Cerebellar nuclear complex (tissue), 1 donor: Measurements from ENCODE around the gene ARPC2.

Experiments used
- DNase-seq, 2 experiments: peaks; one replicate each; lab custom pipeline; 2025; lab: John Stamatoyannopoulos, UW

ARPC2 gene

DNA sequence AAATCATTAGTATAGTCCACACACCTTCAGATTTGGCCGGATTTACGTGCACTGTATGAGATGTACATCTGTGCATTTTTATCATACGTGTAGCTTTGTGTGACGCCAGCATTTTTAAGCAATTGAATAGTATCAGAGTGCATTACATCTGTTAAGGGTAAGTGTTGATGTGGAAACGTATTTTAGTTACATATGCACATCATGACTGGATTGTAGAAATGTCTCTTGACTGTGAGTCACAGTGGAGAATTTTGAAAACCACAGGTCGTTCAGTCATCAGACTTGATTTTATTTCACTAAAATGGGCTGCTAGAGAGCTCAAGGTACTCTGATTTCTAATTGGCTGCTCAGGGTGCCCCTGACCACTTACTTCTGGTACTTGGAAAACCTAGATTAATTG lies 38.5 kb downstream of the ARPC2 start:
- no peak for DNase-seq

DNA sequence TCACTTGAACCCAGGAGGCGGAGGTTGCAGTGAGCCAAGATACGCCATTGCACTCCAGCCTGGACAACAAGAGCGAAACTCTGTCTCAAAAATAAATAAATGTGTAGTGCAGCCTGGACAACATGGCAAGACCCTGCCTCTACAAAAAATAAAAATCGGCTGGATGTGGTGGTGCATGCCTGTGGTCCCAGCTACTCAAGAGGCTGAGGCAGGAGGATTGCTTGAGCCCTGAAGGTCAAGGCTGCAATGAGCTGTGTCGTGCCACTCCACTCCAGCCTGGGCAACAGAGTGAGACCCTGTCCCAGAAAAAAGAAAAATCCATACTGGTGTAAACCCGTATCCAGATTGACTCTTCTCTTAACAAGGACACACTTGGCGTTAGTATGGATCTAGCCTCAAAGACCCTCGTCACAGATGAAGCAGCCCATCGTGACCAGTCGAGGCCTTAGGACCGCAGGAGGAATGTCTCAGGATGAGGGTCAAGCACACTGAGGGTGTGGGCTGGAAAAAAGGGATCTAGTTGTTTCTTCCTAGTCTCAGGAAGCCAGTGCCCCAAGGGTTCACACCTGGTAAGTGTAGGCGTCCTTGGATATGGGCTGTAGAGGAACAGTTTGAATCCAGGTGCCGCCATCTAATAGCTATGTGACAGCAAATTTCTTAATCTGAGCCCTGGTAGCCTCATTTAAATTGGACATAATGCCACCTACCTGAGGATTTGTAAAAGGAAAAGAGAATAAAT lies 39.8 kb downstream of the ARPC2 start:
- DNase-seq, result no peak

DNA sequence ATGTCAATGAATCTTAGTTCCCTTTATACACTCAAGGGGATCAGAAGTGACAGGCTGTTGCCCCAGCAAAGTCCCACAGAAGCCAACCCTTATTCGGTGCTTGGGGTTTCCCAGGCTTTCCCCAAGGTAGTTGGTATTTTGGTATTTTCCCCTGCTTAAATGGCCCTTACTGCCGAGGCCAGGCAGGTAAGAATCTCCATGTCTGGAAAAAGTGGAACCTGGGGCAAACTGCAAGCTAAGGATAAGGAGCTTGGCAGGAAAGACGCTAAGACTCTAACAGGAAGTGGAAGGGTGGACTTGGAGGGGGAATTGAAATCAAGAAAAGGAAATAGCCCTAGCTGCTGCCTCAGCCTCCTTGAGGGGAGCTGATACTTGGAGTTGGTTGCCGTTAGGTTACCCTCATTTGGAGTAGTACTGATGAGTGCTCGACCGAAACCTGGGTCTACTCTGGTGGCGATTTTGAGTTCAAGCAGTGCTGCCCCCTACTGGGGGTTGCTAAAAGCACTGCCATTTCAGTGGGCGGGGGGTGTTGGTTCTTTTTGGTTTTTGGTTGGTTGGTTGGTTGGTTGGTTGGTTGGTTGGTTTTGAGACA lies 40.5 kb downstream of the ARPC2 start:
- no peak for DNase-seq

DNA sequence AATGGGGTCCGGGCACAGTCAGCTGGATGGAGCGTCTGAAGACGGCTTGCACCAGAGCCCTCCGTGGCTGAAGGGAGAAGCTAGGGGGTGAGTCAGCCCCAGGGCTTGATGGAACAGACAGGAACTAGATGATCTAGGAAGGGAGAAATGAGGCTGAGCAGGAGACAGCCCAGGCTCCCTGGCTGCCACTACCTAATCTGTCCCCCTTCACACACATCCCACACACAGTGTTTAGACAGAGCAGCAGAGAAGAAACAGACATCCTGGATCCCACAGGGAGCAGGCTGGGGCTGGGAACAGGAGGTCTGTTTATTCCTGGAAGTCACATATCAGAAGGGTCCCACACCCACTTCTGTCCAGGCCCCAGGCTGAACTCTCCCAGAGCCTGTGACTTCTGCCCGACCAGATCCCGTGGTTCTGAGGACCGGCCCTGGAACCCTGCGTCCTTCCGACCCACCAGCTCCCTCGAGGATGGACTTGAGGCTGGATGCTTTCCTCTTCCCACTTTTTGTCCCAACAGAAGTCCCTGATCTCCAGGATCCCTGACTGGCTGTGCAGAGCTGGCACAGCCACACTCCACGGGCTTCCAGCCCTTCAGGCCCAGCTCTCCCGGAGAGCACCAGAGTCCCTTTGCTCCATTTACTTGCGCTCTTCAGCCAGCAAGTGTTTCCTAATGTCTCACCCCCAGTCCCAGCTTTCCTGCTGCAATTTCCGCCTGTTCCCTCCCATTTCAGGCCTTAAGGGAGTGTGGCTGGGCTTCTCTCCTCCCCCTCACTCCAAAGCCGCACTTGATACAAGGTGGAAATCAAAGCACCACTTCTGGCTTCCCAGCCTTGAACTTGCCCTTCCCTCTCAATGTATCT lies 42.3 kb downstream of the ARPC2 start:
- no peak for DNase-seq

DNA sequence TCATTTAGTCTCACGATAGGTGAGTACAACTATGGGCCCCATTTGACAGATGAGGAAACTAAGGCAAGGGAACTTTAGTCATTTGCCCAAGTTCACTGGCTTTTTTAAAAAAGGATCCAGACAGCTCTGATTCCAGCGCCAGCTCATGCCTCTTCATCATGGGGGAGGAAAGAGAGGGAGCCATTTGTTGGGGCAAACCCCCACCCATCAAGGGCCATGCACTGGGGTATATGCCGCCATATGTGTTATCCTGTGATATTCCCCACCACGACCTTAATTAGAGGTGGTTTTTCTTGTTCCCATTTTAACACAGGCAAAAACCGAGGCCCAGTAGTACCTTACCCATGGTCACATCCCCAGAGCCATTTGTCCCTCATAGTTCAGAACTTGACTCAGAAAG lies 43.2 kb downstream of the ARPC2 start:
- DNase-seq, result no peak

DNA sequence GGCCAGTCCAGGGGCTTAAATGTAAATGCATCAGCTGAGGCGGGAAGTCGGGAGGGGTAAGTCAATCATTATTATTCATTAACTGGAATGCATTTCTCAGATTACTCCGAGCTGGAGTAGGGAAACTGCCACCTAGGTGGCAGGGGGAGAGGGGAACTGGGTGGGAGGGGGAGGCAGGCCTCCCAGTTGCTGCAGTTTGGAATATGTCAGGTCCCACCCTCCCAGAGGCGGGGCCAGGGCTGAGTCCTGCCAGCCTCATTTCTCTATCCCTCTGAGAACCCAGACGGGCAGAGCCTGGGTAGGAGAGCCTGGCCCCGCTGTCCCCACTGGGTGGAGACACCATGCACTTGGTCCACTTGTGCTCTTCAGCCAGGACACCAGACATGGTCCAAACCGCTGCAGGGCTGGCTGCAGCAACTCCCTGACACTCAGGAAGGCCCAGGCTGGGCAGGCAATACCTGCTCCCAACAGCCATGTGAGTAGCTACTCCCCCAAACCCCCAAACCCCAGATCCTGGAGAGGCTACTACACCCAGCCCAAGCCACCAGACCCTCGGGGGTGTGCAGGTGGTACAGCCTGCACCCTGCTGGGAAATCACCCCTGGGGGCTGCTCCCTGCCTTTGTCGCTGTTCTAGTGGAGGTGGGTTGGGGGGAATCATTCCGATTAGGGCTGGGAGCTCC lies 43.9 kb downstream of the ARPC2 start, which contains the start of gene GPBAR1:
Gene GPBAR1 (plus strand): TSS at position 274 of the 681 bp plus-strand sequence. CDS start 1,710 bp downstream, outside the sequence.
- DNase-seq, result no peak

DNA sequence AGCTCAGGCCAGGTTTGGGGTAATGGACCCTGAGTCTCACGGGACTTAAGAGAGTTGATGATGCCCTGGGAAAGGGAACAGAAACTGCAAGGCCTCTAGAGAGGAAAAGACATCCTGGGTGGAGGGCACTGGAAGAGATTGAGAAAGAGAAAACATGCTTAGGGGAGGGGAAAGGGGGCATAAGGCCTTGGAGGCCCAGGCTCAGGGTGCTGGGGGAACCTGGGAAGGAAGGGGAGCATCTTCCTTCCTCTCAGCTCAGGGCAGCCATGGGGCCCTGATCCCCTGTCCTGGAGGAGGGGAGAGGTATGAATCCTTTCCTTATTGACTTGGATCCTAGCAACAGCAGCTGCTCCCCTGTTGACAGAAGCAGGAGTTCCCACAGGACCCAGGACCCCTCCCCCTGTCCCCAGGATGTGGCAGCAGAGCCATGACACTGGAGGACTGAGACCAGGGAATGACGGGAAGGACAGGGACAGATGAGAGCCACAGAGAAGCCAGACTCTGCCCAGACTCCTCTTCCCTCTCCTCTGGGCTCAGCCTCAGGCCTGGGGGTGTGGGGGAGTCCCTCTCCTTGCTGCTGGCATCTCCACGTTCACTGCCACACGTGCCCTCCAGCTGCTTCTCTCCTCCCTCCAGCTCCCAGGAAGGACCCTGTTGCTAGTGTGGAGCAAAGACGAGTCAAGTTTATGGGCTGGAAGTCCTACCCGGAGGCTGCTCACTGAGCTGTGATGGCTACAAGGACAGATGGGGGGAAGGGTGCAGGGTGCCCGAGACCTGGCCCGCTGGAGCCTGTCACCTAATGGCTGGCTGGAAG lies 44.6 kb downstream of the ARPC2 start:
- DNase-seq, result no peak

DNA sequence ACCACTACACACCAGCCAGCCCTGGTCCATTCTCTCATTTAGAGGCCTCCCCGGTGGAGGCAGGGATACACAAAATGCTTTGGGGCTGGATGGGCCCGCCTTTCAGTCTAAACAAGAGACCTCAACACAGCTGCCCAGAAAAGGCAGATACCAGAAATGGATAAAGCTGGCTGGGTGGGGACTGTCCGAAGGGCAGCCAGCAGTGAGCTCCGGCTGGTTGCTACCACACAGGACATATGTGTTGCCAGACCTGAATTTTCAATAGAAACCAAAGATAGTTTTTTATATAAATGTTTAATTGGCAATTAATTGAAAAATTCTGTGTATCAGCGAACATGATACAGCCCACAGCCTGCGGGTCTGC lies 45.2 kb downstream of the ARPC2 start:
- no peak for DNase-seq

DNA sequence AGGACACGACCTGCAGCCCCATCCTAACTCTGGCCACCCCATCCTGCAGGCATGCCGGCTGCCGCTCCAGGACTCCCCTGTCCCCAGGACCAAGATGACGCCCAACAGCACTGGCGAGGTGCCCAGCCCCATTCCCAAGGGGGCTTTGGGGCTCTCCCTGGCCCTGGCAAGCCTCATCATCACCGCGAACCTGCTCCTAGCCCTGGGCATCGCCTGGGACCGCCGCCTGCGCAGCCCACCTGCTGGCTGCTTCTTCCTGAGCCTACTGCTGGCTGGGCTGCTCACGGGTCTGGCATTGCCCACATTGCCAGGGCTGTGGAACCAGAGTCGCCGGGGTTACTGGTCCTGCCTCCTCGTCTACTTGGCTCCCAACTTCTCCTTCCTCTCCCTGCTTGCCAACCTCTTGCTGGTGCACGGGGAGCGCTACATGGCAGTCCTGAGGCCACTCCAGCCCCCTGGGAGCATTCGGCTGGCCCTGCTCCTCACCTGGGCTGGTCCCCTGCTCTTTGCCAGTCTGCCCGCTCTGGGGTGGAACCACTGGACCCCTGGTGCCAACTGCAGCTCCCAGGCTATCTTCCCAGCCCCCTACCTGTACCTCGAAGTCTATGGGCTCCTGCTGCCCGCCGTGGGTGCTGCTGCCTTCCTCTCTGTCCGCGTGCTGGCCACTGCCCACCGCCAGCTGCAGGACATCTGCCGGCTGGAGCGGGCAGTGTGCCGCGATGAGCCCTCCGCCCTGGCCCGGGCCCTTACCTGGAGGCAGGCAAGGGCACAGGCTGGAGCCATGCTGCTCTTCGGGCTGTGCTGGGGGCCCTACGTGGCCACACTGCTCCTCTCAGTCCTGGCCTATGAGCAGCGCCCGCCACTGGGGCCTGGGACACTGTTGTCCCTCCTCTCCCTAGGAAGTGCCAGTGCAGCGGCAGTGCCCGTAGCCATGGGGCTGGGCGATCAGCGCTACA lies 45.9 kb downstream of the ARPC2 start:
- no peak for DNase-seq

DNA sequence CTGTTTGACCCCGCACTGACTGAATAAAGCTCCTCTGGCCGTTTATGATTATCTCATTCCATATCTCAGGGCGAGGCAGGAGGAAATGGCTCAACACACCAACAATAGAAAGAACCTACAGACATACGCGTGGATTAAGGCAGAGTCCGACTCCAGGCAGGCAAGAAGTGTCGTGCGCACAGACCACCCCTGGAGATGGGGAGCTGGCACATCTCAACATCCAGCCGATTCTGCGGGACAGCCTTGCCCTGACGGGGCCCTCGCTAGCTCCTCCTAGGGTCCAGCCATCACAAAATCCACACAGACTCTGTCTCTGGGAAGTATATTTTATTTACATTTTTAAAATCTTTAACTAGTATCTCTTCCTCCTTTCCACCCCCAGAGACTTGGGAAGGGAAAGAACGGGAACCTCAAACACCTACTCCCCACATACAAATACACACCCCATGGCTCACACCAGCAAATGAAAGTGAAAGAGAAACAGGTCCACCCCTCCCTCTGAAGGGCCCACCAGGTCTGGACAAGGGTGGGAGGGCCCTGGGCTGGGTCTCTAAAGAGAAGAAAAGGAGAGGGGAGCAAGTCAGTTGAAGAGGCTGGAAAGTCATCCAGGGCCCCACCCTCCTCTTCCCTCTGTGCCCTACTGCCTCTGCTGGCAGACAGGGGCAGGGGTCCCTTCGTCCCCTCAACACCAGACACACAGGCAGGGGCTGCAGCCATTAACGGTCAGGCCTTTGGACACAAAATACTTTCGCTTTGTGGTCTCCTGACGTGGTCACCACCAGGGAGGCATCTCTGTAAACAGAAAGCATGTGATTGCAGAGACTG lies 47.0 kb downstream of the ARPC2 start:
- DNase-seq, result no peak

DNA sequence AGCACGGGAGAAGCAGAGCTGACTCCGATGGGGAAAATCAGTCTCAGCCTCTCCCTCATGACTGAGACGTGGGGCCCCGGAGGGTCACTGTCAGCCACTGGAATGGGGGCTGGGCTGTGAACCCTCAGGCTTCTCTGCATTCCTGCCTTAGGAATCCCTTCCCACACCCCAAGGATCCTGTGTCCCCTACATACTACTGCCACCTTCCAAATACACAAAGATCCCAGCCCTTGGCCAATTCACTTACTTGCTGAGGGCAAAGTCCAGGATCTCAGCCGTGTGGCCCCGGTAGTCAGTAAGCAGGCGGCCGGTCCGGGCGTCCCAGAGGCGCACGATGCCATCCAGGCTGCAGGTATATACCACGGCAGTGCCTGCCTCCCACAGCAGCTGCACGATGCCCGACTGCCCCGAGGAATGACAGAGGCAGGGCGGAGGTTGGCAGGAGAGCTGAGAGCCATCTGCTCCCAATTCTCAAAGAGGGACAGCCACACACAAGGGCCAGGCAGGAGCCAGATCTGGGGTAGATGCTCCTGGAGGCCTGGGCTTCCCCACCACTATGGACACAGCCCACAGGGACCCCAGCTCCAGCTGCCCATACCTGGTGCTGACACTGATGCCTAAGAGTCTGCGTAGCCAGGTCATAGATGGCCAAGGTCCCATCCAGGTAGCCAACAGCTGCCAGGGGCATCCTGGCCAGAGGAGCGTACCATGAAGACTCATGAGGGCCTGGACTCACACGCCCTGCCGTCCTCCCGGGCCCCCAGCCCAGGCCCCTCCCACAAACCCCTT lies 48.0 kb downstream of the ARPC2 start:
- DNase-seq, result no peak

DNA sequence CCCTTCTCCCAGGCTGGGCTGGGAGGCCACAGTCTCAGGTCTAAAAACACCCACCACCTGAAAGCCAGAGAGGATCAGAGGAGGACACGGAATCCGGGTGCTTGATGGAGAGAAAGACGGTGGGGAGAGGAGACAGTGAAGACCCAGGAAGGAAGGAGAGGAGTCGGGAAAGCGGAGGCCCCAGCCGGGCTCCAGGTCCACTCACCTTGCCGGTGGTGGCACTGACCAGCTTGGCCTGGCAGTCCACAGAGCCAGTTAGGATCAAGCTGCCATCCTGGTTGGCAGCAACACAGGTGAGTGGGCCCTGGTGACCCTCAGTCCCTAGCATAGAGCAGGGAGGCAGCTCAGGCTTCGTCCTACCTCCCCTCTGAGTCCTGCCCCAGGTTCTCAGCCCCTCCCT lies 48.6 kb downstream of the ARPC2 start:
- DNase-seq, result no peak

DNA sequence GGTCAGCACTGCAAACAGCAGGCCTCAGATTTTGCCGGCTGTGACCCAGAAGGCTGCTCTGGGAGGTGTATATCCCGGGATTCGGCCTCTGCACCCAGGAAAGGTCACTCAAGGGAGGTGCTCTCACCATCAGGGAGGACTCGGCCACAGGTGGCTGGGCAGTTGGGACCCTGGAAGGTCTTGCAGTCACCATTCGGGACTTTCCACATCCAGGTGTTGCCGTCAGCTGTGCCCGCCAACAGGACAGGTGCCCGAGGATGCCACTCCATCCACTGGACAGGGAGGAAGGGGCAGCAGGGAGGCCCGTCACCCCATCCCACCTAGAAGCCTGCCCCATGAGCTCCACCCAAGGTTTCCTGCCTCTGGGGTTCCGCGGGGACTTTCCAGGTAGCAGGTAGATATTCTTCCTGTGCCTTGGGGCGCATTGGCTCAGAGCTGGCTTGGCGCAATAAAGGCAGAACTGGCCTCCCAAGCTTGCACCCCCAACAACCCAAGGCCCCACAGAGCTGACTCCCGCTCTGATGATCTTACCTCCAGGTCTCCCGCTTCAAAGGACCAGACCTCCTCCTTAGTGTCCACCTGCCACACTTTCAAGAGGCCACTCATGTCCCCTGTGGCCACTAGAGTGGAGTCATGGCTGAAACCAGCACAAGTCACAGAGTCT lies 49.5 kb downstream of the ARPC2 start:
- no peak for DNase-seq

DNA sequence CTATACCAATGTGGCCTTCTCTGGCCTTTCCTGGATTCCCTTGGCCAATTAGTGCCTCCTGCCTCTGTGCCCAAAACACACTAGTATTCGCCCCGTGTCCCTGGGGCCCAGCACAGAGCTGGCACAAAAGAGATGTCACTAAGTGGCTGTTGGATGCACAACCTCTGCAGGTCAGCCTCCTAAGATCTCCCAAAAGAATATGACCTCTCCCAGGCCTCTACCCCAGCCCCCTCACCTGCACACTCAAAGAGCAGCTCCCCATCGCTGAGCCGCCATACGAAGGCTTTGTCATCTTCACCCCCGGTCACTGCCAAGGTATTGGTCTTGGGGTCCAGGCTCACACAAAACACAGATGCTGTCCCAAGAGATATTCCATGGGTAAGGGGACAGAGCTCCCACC lies 50.3 kb downstream of the ARPC2 start:
- DNase-seq, result no peak

DNA sequence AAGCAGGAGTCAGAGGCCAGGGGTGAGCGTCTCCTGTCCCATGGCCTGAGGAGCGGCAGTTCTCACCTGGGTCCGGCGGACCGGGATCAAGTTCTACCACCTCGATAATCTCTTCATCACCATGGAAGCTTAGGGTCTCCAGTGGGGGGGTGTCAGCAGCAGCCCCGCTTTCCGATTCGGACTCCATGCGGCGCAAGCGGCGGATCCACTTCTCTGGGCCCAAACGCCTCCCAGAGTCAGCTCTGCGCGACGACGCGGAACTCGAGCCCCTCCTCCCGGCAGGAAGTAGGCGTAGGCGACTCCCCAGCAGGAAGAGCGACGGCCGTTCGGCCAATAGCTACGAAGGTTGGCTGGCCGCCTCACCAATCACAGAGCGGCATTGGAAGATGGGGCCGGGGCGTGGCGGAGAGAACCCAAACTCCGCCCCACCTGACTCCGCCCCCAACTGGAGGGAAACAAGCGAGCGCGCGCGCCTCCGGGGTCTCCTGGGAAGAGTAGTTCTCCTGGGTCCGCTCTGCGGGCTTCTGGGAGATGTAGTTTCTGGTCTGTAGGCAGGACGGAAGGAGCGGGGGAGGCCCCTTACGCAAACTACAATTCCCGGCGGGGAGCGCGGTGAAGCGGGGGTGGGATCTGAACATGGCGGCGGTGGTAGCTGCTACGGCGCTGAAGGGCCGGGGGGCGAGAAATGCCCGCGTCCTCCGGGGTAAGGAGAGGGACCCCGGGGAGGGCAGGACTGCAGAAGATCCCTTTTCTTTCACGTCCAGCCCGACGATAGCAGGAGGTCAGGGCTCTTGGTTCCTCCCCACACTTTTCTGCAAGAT lies 53.1 kb downstream of the ARPC2 start, which contains the start of the genes AAMP and PNKD:
Gene AAMP (minus strand): TSS at position 238 of the 821 bp plus-strand sequence. CDS start 51 bp downstream, at position 187.
Gene PNKD (plus strand): TSS at position 620 of the 821 bp plus-strand sequence. CDS start 17 bp downstream, at position 637.
- DNase-seq, result peak; percentile 98 to 99

DNA sequence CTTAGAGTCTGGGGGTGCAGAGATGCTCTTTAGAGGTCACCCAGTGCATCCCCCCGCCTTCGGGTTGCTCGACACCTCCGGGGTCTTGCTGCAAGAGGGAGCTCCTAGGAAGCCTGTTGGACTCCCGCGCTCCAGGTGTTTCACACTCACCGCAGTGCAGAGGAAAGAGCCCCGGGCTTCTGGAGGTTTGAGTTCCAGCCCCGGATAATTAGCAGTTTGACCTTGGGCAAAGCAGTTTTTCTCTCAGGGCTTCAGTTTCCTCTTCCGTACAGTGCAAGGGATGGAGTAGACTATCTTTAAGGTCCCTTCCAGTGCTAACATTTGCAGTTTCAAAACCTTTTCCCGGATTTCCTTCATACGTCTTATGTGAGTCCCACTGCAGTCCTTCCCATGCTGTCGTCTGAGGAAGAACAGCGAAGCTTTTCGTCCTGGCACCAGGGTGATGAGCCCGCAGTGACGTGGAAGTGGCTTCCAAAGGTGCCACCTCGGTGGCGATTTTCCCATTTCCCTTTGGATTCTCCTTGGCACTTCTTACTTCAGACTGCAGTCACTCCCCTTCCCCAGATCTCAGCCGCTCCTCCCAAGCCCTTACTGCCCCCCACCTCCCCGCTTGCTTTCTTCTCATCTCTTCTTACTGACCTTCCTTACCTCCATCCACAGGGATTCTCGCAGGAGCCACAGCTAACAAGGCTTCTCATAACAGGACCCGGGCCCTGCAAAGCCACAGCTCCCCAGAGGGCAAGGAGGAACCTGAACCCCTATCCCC lies 53.9 kb downstream of the ARPC2 start:
- no peak for DNase-seq
